ELF-1 (cell line): Measurements from ENCODE around the gene FAM193A.
"Not testable (repeated sequence)": the region's sequence is repeated elsewhere in the genome, so short reads cannot be mapped to it uniquely, and the experiment has no call there.

Experiments
- DNase-seq: peaks from one replicate; pipeline ENCODE4 v3.0.0-alpha.2; 2016; ENCODE audit warnings: low read depth, low spot score

FAM193A gene

GRCh38 chr4:2515830-2516550 lies 20.5 kb upstream of the FAM193A start:
- no peak for DNase-seq

- DNase-seq: no peak
These were observed 19.8 kb upstream of the FAM193A start for GRCh38 chr4:2516635-2517034.

- no peak for DNase-seq
These were observed 9.9 kb upstream of the FAM193A start for GRCh38 chr4:2526559-2526958.

GRCh38 chr4:2534904-2535375 lies 1.5 kb upstream of the FAM193A start:
- peak; percentile 34 for DNase-seq

- DNase-seq: peak; percentile 70
These were observed 863 bp upstream of the FAM193A start for GRCh38 chr4:2535376-2536192.

GRCh38 chr4:2537011-2537830 lies 774 bp downstream of the FAM193A start:
- peak; percentile 57 for DNase-seq

- not testable (repeated sequence) for DNase-seq
These were observed 7.2 kb downstream of the FAM193A start for GRCh38 chr4:2543580-2544191.

GRCh38 chr4:2545321-2546013 lies 9.0 kb downstream of the FAM193A start:
- DNase-seq: no peak

GRCh38 chr4:2546286-2546823 lies 9.9 kb downstream of the FAM193A start:
- DNase-seq: no peak

GRCh38 chr4:2546961-2547691 lies 10.7 kb downstream of the FAM193A start:
- not testable (repeated sequence) for DNase-seq

GRCh38 chr4:2551118-2551517 lies 14.7 kb downstream of the FAM193A start:
- no peak for DNase-seq

- DNase-seq: no peak
These were observed 16.4 kb downstream of the FAM193A start for GRCh38 chr4:2552806-2553205.

GRCh38 chr4:2558301-2558700 lies 21.9 kb downstream of the FAM193A start:
- no peak for DNase-seq

- no peak for DNase-seq
These were observed 23.7 kb downstream of the FAM193A start for GRCh38 chr4:2560167-2560566.

GRCh38 chr4:2565533-2565932 lies 29.1 kb downstream of the FAM193A start:
- DNase-seq: no peak

GRCh38 chr4:2570036-2570435 lies 33.6 kb downstream of the FAM193A start:
- no peak for DNase-seq

GRCh38 chr4:2570551-2571222 lies 34.2 kb downstream of the FAM193A start:
- no peak for DNase-seq

- DNase-seq: no peak
These were observed 35.6 kb downstream of the FAM193A start for GRCh38 chr4:2572076-2572475.

GRCh38 chr4:2572866-2573265 lies 36.4 kb downstream of the FAM193A start:
- DNase-seq: no peak
